Caco-2 (cell line): ENCODE data around the gene KRTAP10-8. TPM values are rescaled to one million over a fixed set of nuclear protein-coding genes. Genes with fewer than 3 reads are reported as not detected.

Source experiments
- BruUV-seq: library from RNA; stranded (reverse); fragments of 400-500 nt; replicated peaks from 2 replicates; lab custom pipeline; 2021; lab: Mats Ljungman, UMichigan
- CTCF ChIA-PET: fragments of 300-600 bp; sonication (Branson Sonifier 250); formaldehyde crosslinking; loops from one replicate; lab custom pipeline; 2022; ENCODE audit warnings: antibody characterized with exemption; lab: Charles Lee
- POLR2A ChIA-PET: fragments of 300-600 bp; sonication (Branson Sonifier 250); formaldehyde crosslinking; loops from one replicate; lab custom pipeline; 2022; ENCODE audit warnings: antibody characterized with exemption; lab: Charles Lee
- DNase-seq, 2 experiments: peaks; one replicate each; pipeline versions ENCODE4 v3.0.0 to v3.0.0-alpha.2; 2020 to 2022
- H3K27me3 ChIP-seq: replicated peaks from 2 replicates; pipeline ENCODE4 v1.6.0; 2011; ENCODE audit warnings: low read length; ENCODE audit not compliant: control insufficient read depth, insufficient read depth
- H3K36me3 ChIP-seq: 2 replicates; pipeline ENCODE4 v1.5.1; 2011; ENCODE audit warnings: low read length; ENCODE audit not compliant: control insufficient read depth, insufficient read depth
- H3K4me1 ChIP-seq: fragments of 250-450 bp; sonication (Bioruptor Pico); 2 replicates; pipeline ENCODE4 v1.5.1; 2020; ENCODE audit warnings: mild to moderate bottlenecking
- H3K4me3 ChIP-seq: 2 replicates; pipeline ENCODE4 v1.5.1; 2011; ENCODE audit warnings: low read depth, mild to moderate bottlenecking, control low read depth, low read length
- H3K9me3 ChIP-seq: fragments of 250-450 bp; sonication (Bioruptor Pico); 2 replicates; pipeline ENCODE4 v1.5.1; 2020; ENCODE audit warnings: mild to moderate bottlenecking, moderate library complexity
- H3K27ac Mint-ChIP-seq: one replicate; pipeline ENCODE4 v1.8.0; 2022; ENCODE audit warnings: mixed read lengths; ENCODE audit not compliant: unreplicated experiment
- H3K27me3 Mint-ChIP-seq: one replicate; pipeline ENCODE4 v1.8.0; 2022; ENCODE audit warnings: mixed read lengths; ENCODE audit not compliant: insufficient read depth, unreplicated experiment
- H3K36me3 Mint-ChIP-seq: one replicate; pipeline ENCODE4 v1.8.0; 2022; ENCODE audit warnings: mild to moderate bottlenecking, mixed read lengths; ENCODE audit not compliant: insufficient read depth, unreplicated experiment
- H3K4me1 Mint-ChIP-seq: one replicate; pipeline ENCODE4 v1.8.0; 2022; ENCODE audit warnings: low read depth, mixed read lengths; ENCODE audit not compliant: unreplicated experiment
- H3K4me3 Mint-ChIP-seq: one replicate; pipeline ENCODE4 v1.8.0; 2022; ENCODE audit warnings: mild to moderate bottlenecking, moderate library complexity, mixed read lengths; ENCODE audit not compliant: unreplicated experiment
- H3K9me3 Mint-ChIP-seq: one replicate; pipeline ENCODE4 v1.8.0; 2022; ENCODE audit warnings: mixed read lengths; ENCODE audit not compliant: unreplicated experiment
- CTCF ChIP-seq, 2 experiments: fragments of 200-600 bp in 1 of 2; IDR thresholded peaks; 1 replicate in 1 of 2; 2 replicates in 1 of 2; pipeline versions ENCODE4 v1.5.1 to v1.8.0; 2011 to 2022; ENCODE audit warnings: antibody characterized with exemption in 1 of 2, control low read depth in 1 of 2, inconsistent platforms in 1 of 2, low read depth in 1 of 2, low read length in 1 of 2, mild to moderate bottlenecking in 1 of 2, moderate library complexity in 1 of 2; ENCODE audit not compliant: insufficient read depth in 1 of 2, severe bottlenecking in 1 of 2, unreplicated experiment in 1 of 2
- intact Hi-C: fragments of 100-400 bp; cut with micrococcal nuclease; formaldehyde crosslinking; loops from one replicate; pipeline ENCODE4 v1.10.0; 2022; ENCODE audit not compliant: unreplicated experiment
- total RNA-seq: library from RNA; stranded (reverse); gene quantifications from 2 replicates; pipeline ENCODE4 v1.2.3, GENCODE V29; 2022

Gene KRTAP10-8
- total RNA-seq, 1 experiment from 2014 or later: not detected

GRCh38 chr21:44614161-44614631, 2.3 kb downstream of the KRTAP10-8 start:
- peaks cover 6% of the 10 kb centered on the region for H3K27me3 Mint-ChIP-seq

DNA sequence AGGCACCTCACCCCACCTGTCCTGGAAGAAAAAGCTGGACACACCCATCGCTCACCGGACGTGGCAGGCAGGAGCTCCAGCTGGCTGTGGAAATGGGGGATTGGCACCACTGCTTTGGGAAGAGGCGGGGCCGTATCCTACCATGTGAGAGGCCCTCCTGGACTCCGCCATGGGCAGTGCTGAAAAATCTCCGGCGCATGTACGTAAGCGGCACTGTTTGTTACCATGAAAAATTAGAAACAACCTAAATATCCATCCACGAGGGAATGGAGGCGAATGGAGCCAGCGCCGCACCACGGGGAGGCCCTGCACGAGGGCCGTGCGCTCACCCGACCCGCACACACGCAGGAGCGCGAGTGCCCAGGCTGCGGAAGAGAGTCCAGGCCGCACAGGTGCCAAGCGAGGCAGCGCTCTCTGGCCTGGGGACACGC, 3.1 kb downstream of the KRTAP10-8 start:
- no peak for DNase-seq
- no peak overlapping the region for H3K4me3 Mint-ChIP-seq
- Histone ChIP-seq H3K36me3 (no peaks in the 10 kb centered on the region), H3K4me3 (no peak overlapping the region), H3K9me3 (0 out of 2 replicates have a peak, but pooled peaks cover 11% of the 10 kb centered on the region), H3K4me1 (no peaks in the 10 kb centered on the region), H3K27me3 (no peaks in the 10 kb centered on the region)
- BruUV-seq: no TSS peak
- TF ChIP-seq CTCF (IDR thresholded peaks at IDR 0.05; ENCODE audit: insufficient read depth in 1 of 2, low read depth in 1 of 2, low read length in 1 of 2, severe bottlenecking in 1 of 2, unreplicated experiment in 1 of 2): no peak
- ChIA-PET POLR2A (no interaction called here), CTCF (interaction anchor here (0.7 kb wide), 1 partner anchor 271 kb away, joined by 4 read pairs; no protein-coding TSS in a partner anchor)
- no peaks in the 10 kb centered on the region for H3K36me3 Mint-ChIP-seq
- no peak overlapping the region for H3K27ac Mint-ChIP-seq
- H3K27me3 Mint-ChIP-seq: peaks cover 6% of the 10 kb centered on the region
- intact Hi-C loops: no loop called here
- no peaks in the 10 kb centered on the region for H3K4me1 Mint-ChIP-seq
- peaks cover 39% of the 10 kb centered on the region for H3K9me3 Mint-ChIP-seq

More at GRCh38 chr21:44614161-44614631, 2.3 kb downstream of the KRTAP10-8 start:
- TF ChIP-seq CTCF (IDR thresholded peaks at IDR 0.05; ENCODE audit: insufficient read depth in 1 of 2, low read depth in 1 of 2, low read length in 1 of 2, severe bottlenecking in 1 of 2, unreplicated experiment in 1 of 2): no peak
- no peaks in the 10 kb centered on the region for H3K36me3 ChIP-seq
- intact Hi-C loops: no loop called here
- H3K4me1 ChIP-seq: no peaks in the 10 kb centered on the region
- Mint-ChIP-seq H3K36me3 (no peaks in the 10 kb centered on the region), H3K27ac (no peak overlapping the region), H3K4me1 (no peaks in the 10 kb centered on the region), H3K9me3 (peaks cover 39% of the 10 kb centered on the region), H3K4me3 (no peak overlapping the region)
- no peak overlapping the region for H3K4me3 ChIP-seq
- no peak for DNase-seq
- no TSS peak for BruUV-seq
- CTCF ChIA-PET: no interaction called here
- POLR2A ChIA-PET: no interaction called here
- 0 out of 2 replicates have a peak, but pooled peaks cover 5% of the 10 kb centered on the region for H3K9me3 ChIP-seq
- H3K27me3 ChIP-seq: no peaks in the 10 kb centered on the region

DNA sequence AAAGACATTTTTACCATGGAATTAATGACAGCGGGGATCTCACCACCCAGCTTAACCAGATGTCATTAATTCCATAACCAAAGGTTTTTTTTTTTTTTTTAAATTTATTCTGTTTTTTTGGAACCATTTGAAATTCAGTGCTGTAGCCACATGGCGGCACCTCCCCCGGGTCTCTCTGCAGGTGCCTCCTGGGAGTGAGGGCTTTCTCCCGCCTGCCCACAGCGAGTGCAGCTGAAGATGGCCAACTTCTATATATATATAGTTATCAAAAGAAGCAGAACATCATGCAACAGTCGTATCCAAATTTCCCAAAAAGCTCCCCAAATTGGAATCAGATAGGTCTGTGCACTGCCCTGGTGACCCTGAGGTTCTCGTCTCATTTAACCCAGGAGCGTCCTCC, 3.6 kb downstream of the KRTAP10-8 start:
- H3K36me3 ChIP-seq: no peaks in the 10 kb centered on the region
- Mint-ChIP-seq H3K36me3 (no peaks in the 10 kb centered on the region), H3K4me3 (no peak overlapping the region), H3K4me1 (no peaks in the 10 kb centered on the region), H3K9me3 (peaks cover 40% of the 10 kb centered on the region), H3K27ac (no peak overlapping the region), H3K27me3 (peaks cover 6% of the 10 kb centered on the region)
- CTCF ChIA-PET: interaction anchor here (0.7 kb wide), 1 partner anchor 271 kb away, joined by 4 read pairs; no protein-coding TSS in a partner anchor
- H3K4me1 ChIP-seq: no peaks in the 10 kb centered on the region
- DNase-seq: no peak
- POLR2A ChIA-PET: no interaction called here
- BruUV-seq: no TSS peak
- peaks cover 13% of the 10 kb centered on the region; the same call in 1 of the 2 replicates for H3K9me3 ChIP-seq
- no peak overlapping the region for H3K4me3 ChIP-seq
- no peaks in the 10 kb centered on the region for H3K27me3 ChIP-seq
- TF ChIP-seq CTCF (IDR thresholded peaks at IDR 0.05; ENCODE audit: insufficient read depth in 1 of 2, low read depth in 1 of 2, low read length in 1 of 2, severe bottlenecking in 1 of 2, unreplicated experiment in 1 of 2): no peak
- intact Hi-C loops: no loop called here
